D721Med (cell line): ENCODE measurements around the gene MSTN.
A peak's percentile ranks its signal among the peaks of the same experiment; 100 is the strongest.
"Not testable (repeated sequence)": the region's sequence is repeated elsewhere in the genome, so short reads cannot be mapped to it uniquely, and the experiment has no call there.

Experiments
- DNase-seq: peaks from one replicate; pipeline ENCODE4 v3.0.0; 2011; ENCODE audit warnings: low spot score; ENCODE audit not compliant: insufficient read length
- FAIRE-seq: peaks from 2 replicates; lab custom pipeline; 2011; peaks lifted over from hg19 to GRCh38; lab: Jason Lieb, UNC
- TF ChIP-seq, protein P1 (sequence below): IDR thresholded peaks from 2 replicates; pipeline ENCODE4 v1.5.1; 2012; ENCODE audit warnings: mild to moderate bottlenecking, control low read depth; ENCODE audit not compliant: insufficient read depth; ENCODE audit errors: missing control alignments

The MSTN gene

DNA sequence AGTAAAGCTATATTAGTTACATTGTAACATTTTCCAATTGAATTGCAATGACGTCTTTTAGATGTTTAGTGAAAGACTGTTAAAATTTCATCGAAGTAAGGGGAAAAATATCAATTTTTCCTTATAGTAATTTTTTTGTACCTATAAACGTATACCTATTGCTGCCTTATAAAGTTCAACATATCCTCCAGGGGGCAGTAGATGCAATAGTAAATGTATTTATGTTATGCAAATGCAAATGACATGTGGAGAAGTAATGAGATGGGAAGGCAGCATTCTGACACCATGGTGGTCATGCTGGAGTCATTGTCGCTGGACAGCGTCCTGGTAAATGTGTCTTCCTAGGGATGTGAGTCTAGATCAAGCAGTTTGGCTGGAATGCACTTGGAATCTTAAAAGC lies 38.7 kb downstream of the MSTN start:
- DNase-seq (no peak), FAIRE-seq (peak; percentile 6)
- TF ChIP-seq, protein P1, sequence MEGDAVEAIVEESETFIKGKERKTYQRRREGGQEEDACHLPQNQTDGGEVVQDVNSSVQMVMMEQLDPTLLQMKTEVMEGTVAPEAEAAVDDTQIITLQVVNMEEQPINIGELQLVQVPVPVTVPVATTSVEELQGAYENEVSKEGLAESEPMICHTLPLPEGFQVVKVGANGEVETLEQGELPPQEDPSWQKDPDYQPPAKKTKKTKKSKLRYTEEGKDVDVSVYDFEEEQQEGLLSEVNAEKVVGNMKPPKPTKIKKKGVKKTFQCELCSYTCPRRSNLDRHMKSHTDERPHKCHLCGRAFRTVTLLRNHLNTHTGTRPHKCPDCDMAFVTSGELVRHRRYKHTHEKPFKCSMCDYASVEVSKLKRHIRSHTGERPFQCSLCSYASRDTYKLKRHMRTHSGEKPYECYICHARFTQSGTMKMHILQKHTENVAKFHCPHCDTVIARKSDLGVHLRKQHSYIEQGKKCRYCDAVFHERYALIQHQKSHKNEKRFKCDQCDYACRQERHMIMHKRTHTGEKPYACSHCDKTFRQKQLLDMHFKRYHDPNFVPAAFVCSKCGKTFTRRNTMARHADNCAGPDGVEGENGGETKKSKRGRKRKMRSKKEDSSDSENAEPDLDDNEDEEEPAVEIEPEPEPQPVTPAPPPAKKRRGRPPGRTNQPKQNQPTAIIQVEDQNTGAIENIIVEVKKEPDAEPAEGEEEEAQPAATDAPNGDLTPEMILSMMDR: peak; percentile 62

GRCh38 chr2:190020720-190021119 lies 41.8 kb downstream of the MSTN start:
- FAIRE-seq (no peak), DNase-seq (no peak)
- TF ChIP-seq, protein P1: no peak

DNA sequence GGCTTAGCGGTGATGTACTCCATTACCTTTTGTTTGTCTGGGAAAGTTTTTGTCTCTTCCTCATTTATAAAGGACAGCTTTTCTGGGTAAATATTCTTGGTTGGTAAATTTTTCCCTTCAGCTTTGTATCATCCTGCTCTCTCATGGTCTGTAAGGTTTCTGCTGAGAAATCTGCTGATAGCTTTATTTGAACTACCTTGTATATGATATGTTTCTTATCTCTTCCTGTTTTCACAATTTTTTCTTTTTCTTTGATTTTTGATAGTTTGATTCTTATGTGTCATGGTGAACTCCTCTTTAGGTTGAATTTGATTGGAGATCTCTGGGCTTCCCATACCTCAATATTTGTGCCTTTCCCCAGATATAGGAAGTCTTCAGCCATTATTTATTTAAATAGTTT lies 44.7 kb downstream of the MSTN start:
- TF ChIP-seq, protein P1: no peak
- no peak for FAIRE-seq
- DNase-seq: no peak

- not testable (repeated sequence) for DNase-seq, FAIRE-seq
Measured at GRCh38 chr2:190015969-190016368, 46.6 kb downstream of the MSTN start.
